ENCODE results near the gene RAB3GAP2.
"Not testable (repeated sequence)": the region's sequence is repeated elsewhere in the genome, so short reads cannot be mapped to it uniquely, and the experiment has no call there.

GRCh38 chr1:220260228-220260627 is 12.0 kb downstream of the RAB3GAP2 start:
- TF ChIP-seq POLR2A, POLR2AphosphoS5, TAF1, SPI1 (IDR thresholded peaks at IDR 0.05; ENCODE audit: low read depth, low read length): not testable (repeated sequence)
